PFSK-1 (cell line): ENCODE data around the gene LYL1.

Experiments used
- FOXP2 ChIP-seq: optimal IDR thresholded peaks from 2 replicates; pipeline ENCODE3; 2011; ENCODE audit warnings: borderline replicate concordance, control low read depth, inconsistent platforms; ENCODE audit not compliant: insufficient read depth; ENCODE audit errors: extremely low read length, extremely low read depth
- POLR2AphosphoS5 ChIP-seq: IDR thresholded peaks from 2 replicates; pipeline ENCODE4 v1.6.1; 2012; ENCODE audit warnings: low read depth, mild to moderate bottlenecking, control low read depth, low read length, moderate library complexity
- SIN3A ChIP-seq: IDR thresholded peaks from 2 replicates; pipeline ENCODE4 v1.6.1; 2012; ENCODE audit warnings: mild to moderate bottlenecking, low read length, moderate library complexity, borderline replicate concordance; ENCODE audit not compliant: insufficient read depth
- TAF1 ChIP-seq: IDR thresholded peaks from 2 replicates; pipeline ENCODE4 v1.6.1; 2012; ENCODE audit warnings: low read length, control low read depth, borderline replicate concordance; ENCODE audit not compliant: insufficient read depth
- TF ChIP-seq, protein P1 (sequence below), 2 experiments: IDR thresholded peaks; 2 replicates each; pipeline versions ENCODE4 v1.6.1 to v1.8.0; 2011 to 2012; ENCODE audit warnings: low read depth in 2 of 2, low read length in 2 of 2, control low read depth in 1 of 2, inconsistent platforms in 1 of 2, mild to moderate bottlenecking in 1 of 2, moderate library complexity in 1 of 2; ENCODE audit not compliant: insufficient read depth in 1 of 2

Gene LYL1

DNA sequence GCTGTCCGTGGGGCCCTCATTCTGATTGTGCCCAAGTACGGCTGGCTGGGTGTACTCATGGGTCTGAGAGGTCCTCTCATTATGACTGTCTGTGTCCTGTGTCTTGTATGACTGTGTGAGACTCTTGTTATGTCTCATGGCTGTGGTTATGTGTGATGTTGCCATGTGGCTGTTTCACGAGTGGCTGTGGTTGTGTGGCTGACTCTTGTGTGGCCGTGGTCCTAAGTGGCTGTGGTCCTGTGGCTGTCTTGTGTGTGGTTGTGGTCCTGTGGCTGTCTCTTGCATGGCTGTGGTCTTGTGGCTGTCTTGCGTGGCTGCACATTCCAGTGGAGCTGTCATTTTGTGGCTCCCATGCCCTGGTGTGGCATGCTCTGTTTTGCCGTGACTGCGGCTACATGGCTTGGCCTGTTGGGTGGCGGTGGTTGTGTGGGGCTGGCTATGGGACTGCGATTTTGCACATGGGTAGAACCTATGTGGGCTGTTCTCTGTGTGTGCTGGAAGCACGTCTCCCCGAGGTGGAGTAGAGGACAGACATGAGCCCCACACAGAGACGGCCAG lies 2.5 kb downstream of the LYL1 start:
- no peak for TF ChIP-seq POLR2AphosphoS5
- TF ChIP-seq TAF1, result no peak
- TF ChIP-seq SIN3A, result no peak
- TF ChIP-seq, protein P1, sequence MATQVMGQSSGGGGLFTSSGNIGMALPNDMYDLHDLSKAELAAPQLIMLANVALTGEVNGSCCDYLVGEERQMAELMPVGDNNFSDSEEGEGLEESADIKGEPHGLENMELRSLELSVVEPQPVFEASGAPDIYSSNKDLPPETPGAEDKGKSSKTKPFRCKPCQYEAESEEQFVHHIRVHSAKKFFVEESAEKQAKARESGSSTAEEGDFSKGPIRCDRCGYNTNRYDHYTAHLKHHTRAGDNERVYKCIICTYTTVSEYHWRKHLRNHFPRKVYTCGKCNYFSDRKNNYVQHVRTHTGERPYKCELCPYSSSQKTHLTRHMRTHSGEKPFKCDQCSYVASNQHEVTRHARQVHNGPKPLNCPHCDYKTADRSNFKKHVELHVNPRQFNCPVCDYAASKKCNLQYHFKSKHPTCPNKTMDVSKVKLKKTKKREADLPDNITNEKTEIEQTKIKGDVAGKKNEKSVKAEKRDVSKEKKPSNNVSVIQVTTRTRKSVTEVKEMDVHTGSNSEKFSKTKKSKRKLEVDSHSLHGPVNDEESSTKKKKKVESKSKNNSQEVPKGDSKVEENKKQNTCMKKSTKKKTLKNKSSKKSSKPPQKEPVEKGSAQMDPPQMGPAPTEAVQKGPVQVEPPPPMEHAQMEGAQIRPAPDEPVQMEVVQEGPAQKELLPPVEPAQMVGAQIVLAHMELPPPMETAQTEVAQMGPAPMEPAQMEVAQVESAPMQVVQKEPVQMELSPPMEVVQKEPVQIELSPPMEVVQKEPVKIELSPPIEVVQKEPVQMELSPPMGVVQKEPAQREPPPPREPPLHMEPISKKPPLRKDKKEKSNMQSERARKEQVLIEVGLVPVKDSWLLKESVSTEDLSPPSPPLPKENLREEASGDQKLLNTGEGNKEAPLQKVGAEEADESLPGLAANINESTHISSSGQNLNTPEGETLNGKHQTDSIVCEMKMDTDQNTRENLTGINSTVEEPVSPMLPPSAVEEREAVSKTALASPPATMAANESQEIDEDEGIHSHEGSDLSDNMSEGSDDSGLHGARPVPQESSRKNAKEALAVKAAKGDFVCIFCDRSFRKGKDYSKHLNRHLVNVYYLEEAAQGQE (IDR thresholded peaks at IDR 0.05; ENCODE audit: insufficient read depth in 1 of 2, low read depth in 2 of 2, low read length in 2 of 2), result no peak
- TF ChIP-seq FOXP2, result no peak

GRCh38 chr19:13099073-13099999 lies 3.3 kb downstream of the LYL1 start:
- no peak for TF ChIP-seq POLR2AphosphoS5
- no peak for TF ChIP-seq TAF1
- TF ChIP-seq SIN3A, result no peak
- no peak for TF ChIP-seq FOXP2
- TF ChIP-seq, protein P1 (IDR thresholded peaks at IDR 0.05; ENCODE audit: insufficient read depth in 1 of 2, low read depth in 2 of 2, low read length in 2 of 2), result no peak

DNA sequence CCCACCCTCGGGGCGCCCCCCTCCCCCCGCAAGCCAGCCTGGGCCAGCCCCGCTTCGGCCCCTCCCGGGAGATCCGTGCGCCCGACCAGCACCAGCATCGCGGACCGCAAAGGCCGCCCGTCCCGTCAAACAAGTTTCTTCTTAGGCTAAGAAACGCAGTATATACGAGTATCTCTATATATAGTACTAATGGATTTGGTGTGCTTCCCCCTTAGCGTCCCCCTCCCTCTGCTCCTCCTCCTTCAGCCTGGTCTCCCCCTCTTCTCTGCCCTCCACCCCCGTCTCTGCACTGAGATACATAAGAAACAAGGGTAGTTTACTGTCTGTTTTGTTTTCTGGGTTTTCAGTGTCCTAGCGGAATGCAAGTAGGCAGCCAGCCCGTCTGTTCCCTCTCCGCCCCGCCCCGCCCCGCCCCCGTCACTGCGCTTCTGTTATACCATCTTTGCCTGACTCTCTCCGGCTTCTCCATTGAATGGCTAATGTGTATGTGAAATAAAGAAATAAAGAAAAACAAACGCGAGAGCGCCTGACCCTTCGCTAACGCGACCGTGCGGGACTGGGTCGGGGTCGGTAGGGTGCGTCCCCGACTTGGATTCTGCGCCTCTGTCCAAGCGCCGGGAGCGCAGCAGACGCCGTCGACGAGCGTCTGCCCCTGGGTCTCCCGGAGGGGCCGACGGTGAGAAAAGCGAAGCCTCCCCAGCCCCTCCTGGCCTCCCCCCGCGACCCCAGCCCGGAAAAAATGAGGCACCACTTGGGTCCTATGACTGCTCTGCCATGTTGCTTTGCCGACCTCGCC lies 4.2 kb downstream of the LYL1 start:
- TF ChIP-seq FOXP2, result no peak
- no peak for TF ChIP-seq POLR2AphosphoS5
- TF ChIP-seq SIN3A, result no peak

DNA sequence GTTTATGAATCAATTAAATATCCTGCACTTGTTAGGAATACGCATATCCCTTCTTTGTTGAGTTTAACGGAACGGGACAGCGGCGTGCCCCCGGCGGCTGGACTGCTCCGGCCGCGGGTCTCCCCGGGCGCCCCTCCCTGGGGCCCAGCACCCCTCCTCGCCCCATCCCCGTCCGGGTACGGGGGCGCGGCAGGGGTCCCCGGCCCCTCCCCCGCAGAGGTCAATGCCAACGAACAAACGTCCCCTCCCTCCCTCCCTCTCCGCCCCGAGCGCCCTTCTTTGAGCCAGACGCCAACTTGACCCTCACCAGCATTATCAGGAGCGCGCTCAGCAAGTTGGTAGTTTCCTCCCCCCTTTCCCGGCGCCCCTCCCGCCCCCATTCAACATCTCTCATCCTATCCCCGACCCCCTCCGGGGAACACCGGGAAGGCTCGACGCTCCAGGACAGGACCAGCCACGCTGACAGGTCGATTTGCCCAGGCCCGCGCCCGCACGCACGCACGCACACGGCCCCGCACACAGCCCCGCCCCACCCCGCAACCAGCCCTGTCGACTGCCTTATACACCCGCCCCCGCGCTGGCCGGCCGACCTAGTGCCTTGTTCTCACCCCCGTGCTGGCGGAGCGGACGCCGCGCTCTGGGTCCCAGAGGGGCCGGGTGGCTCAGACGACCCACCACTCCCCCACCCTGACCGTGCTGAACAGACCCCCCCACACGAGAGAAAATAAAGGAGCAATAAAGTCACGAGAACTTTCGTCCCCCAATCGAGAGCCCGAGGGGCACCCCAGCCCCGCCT lies 5.0 kb downstream of the LYL1 start:
- TF ChIP-seq POLR2AphosphoS5 (no peak), TAF1 (no peak), SIN3A (no peak), FOXP2 (no peak)
- TF ChIP-seq, protein P1 (IDR thresholded peaks at IDR 0.05; ENCODE audit: insufficient read depth in 1 of 2, low read depth in 2 of 2, low read length in 2 of 2), result no peak
